Activated CD4-positive, CD25-positive, alpha-beta regulatory T cell treated with anti-CD3 and anti-CD28 coated beads, Interleukin-2, amount 50 U/mL, for 24 hours (primary cell): Measurements from ENCODE around the gene THSD4.
"Not testable (repeated sequence)": the region's sequence is repeated elsewhere in the genome, so short reads cannot be mapped to it uniquely, and the experiment has no call there.

ENCODE experiments used
- ATAC-seq, 2 donors: fragments of 150-1000 bp; cut with Tn5 transposase; one replicate each; pipeline ENCODE4 v1.10.0; 2021; ENCODE audit warnings: mild to moderate bottlenecking in 1 of 2, moderate library complexity in 1 of 2

THSD4 gene

GRCh38 chr15:71392861-71393283, 277.6 kb downstream of the THSD4 start:
- no peak for ATAC-seq

- ATAC-seq: no peak
Observed at GRCh38 chr15:71393383-71393782, 278.1 kb downstream of the THSD4 start.

- no peak for ATAC-seq
Observed at GRCh38 chr15:71396536-71397125, 281.4 kb downstream of the THSD4 start.

- ATAC-seq: no peak
Observed at GRCh38 chr15:71397377-71397776, 282.1 kb downstream of the THSD4 start.

- no peak for ATAC-seq
Observed at GRCh38 chr15:71400294-71400693, 285.0 kb downstream of the THSD4 start.

GRCh38 chr15:71401728-71402127, 286.5 kb downstream of the THSD4 start:
- not testable (repeated sequence) for ATAC-seq

GRCh38 chr15:71409541-71409940, 294.3 kb downstream of the THSD4 start:
- ATAC-seq: no peak

GRCh38 chr15:71410347-71410746, 295.1 kb downstream of the THSD4 start:
- no peak for ATAC-seq

- ATAC-seq: no peak
Observed at GRCh38 chr15:71411538-71412482, 296.5 kb downstream of the THSD4 start.

- ATAC-seq: no peak
Observed at GRCh38 chr15:71413419-71413818, 298.1 kb downstream of the THSD4 start.

GRCh38 chr15:71414853-71415252, 299.6 kb downstream of the THSD4 start:
- no peak for ATAC-seq

GRCh38 chr15:71422530-71423259, 307.4 kb downstream of the THSD4 start:
- ATAC-seq: no peak

- ATAC-seq: no peak
Observed at GRCh38 chr15:71424765-71425164, 309.5 kb downstream of the THSD4 start.

- no peak for ATAC-seq
Observed at GRCh38 chr15:71425388-71425787, 310.1 kb downstream of the THSD4 start.

GRCh38 chr15:71426792-71427191, 311.5 kb downstream of the THSD4 start:
- ATAC-seq: no peak

- no peak for ATAC-seq
Observed at GRCh38 chr15:71430782-71431181, 315.5 kb downstream of the THSD4 start.

GRCh38 chr15:71431343-71432336, 316.4 kb downstream of the THSD4 start:
- no peak for ATAC-seq

GRCh38 chr15:71433402-71433801, 318.1 kb downstream of the THSD4 start:
- ATAC-seq: no peak

GRCh38 chr15:71434774-71435173, 319.5 kb downstream of the THSD4 start:
- ATAC-seq: no peak

- no peak for ATAC-seq
Observed at GRCh38 chr15:71435552-71435951, 320.3 kb downstream of the THSD4 start.

- no peak for ATAC-seq
Observed at GRCh38 chr15:71436854-71437253, 321.6 kb downstream of the THSD4 start.

- ATAC-seq: no peak
Observed at GRCh38 chr15:71437404-71437803, 322.1 kb downstream of the THSD4 start.
